ENCODE results near the gene TAS1R2. TPM values are rescaled to one million over a fixed set of nuclear protein-coding genes. Genes with fewer than 3 reads are reported as not detected.

The TAS1R2 gene
- total and polyA plus RNA-seq, 9 of the 15 experiments (the other 6 are each of a cell fraction or from before 2014, with no cell fraction given): not detected

DNA sequence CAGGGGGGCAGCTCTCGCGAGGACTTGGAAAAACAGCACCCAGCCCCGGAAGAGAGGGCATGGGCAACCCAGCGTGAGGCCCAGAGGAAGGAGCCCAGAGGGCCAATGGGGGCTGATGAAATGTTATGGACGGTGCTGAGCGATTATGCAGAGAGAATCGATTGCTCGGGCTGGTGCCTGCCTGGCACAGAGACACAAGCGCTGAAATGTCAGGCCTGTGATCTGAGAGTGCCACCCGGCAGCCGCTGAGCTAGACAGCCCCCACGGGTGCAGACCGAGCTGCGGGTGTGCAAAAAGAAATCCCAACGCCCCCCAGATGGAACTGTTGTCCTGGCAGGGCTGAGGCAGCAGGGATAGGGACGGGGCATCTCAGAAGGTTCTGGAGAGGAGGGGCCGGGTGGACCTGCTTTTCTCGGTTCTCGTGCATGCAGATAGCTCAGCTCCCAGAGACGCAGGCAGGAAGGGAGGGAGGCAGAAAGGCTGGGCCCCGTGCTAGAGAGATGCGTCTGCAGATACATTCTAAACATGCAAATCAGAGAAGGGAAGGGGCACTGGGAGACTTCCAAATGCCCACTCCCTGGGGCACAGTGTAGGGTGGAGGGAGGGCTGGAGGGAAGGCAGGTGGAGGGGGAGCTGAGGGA, 41.5 kb downstream of the TAS1R2 start (continued):
- TF ChIP-seq, protein P1, sequence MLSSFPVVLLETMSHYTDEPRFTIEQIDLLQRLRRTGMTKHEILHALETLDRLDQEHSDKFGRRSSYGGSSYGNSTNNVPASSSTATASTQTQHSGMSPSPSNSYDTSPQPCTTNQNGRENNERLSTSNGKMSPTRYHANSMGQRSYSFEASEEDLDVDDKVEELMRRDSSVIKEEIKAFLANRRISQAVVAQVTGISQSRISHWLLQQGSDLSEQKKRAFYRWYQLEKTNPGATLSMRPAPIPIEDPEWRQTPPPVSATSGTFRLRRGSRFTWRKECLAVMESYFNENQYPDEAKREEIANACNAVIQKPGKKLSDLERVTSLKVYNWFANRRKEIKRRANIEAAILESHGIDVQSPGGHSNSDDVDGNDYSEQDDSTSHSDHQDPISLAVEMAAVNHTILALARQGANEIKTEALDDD (IDR thresholded peaks at IDR 0.05): no peak
- TF ChIP-seq MXD1 (CRISPR knock-in tag; IDR thresholded peaks at IDR 0.05; ENCODE audit: borderline replicate concordance, poor library complexity, severe bottlenecking): no peak
- TF ChIP-seq VEZF1 (CRISPR knock-in tag; IDR thresholded peaks at IDR 0.05): no peak
- no peak for TF ChIP-seq ZNF551 (CRISPR knock-in tag; IDR thresholded peaks at IDR 0.05)
- no peak for TF ChIP-seq NR0B1 (IDR thresholded peaks at IDR 0.05; ENCODE audit: partially characterized antibody)
